ENCODE results near the gene ABCC2.

ABCC2 gene

GRCh38 chr10:99770408-99771045 lies 11.9 kb upstream of the ABCC2 start:
- no peak overlapping the region for H3K4me3 ChIP-seq
- no peak for TF ChIP-seq CTCF (IDR thresholded peaks at IDR 0.05)
- DNase-seq (ENCODE audit: low spot score): no peak
- H3K27ac ChIP-seq: no peak overlapping the region

- no peak overlapping the region for H3K4me3 ChIP-seq
- DNase-seq (ENCODE audit: low spot score): no peak
- H3K27ac ChIP-seq: no peak overlapping the region
- no peak for TF ChIP-seq CTCF (IDR thresholded peaks at IDR 0.05)
Measured at GRCh38 chr10:99775850-99776249, 6.6 kb upstream of the ABCC2 start.

DNA sequence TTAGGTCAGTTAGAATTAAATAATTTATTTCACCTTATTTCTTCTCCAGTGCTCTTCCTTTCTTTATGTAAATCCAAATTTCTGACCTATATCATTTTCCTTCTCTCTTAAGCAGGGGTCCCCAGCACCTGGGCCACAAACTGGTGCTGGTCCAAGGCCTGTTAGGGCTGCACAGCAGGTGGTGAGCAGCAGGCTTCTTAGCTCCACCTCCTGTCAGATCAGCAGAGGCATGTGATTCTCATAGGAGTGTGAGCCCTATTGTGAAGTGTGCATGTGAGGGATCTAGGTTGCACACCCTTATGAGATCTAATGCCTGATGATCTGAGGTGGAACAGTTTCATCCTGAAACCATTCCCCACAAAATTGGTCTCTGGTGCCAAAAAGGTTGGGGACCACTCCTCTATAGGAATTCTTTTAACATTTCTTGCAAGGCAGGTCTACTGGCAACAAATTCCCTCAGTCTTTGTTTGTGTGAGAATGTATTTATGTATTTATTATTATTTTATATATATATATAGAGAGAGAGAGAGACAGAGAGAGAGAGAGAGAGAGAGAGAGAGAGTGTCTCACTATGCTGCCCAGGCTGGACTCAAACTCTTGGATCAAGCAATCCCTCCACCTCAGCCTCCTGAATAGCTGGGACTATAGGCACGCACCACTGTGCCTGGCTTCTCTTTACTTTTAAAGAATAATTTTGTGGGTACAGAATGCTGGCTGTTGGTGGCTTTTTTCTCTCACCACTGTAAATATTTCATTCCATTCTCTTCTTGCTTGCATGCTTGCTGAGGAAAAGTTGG lies 4.3 kb upstream of the ABCC2 start:
- Histone ChIP-seq H3K27ac (no peak overlapping the region), H3K4me3 (no peak overlapping the region)
- no peak for DNase-seq (ENCODE audit: low spot score)
- TF ChIP-seq CTCF (IDR thresholded peaks at IDR 0.05): no peak

- Histone ChIP-seq H3K27ac (peak overlapping the region in 1 of 2 donors; percentile 64), H3K4me3 (no peak overlapping the region)
- no peak for TF ChIP-seq CTCF (IDR thresholded peaks at IDR 0.05)
- DNase-seq (ENCODE audit: low spot score): no peak
Measured at GRCh38 chr10:99779335-99779734, 3.1 kb upstream of the ABCC2 start.

DNA sequence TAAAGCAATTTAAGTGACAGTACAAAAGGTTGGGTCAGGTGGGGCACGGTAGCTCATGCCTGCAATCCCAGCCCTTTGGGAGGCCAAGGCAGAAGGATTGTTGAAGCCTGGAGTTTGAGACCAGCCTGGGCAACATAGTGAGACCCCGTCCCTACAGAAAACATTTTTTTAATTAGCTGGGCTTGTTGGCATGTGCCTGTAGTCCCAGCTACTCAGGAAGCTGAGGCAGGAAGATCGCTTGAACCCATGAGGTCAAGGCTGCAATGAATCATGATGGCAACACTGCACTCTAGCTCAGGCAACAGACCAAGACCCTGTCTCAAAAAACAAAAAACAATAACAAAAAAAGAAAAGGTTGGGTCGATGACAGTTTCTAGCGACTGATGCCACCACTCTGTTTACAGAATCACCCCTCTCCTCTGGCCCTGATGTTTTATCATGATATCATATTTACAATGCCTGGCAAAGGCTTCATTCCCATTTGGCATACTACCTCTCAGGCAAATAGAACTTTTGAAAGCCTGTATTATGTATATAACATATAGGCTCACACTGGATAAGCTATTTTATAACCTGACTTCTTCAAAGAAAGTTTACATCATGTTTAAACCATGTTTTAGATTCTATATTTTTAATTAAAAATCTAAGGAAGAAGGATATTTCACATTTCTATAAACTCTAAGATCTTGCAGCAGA lies 558 bp upstream of the ABCC2 start:
- DNase-seq (ENCODE audit: low spot score): no peak
- no peak overlapping the region for H3K27ac ChIP-seq
- TF ChIP-seq CTCF (IDR thresholded peaks at IDR 0.05): no peak
- H3K4me3 ChIP-seq: no peak overlapping the region

- peak overlapping the region in 1 of 2 donors; percentile 3 for H3K27ac ChIP-seq
- no peak overlapping the region for H3K4me3 ChIP-seq
- no peak for TF ChIP-seq CTCF (IDR thresholded peaks at IDR 0.05)
- DNase-seq (ENCODE audit: low spot score): no peak
Measured at GRCh38 chr10:99784016-99784726, 1.7 kb downstream of the ABCC2 start.

Measured in coronary artery (tissue), 2 donors.